NCI-H2107 treated with DMSO at 0.1 percent for 48 hours (cell line): ENCODE results near the gene MED12L.
"Not testable (repeated sequence)": the region's sequence is repeated elsewhere in the genome, so short reads cannot be mapped to it uniquely, and the experiment has no call there.

Source experiments
- DNase-seq: peaks from one replicate; lab custom pipeline; 2025; ENCODE audit not compliant: unreplicated experiment; lab: John Stamatoyannopoulos, UW

The MED12L gene, protein sequence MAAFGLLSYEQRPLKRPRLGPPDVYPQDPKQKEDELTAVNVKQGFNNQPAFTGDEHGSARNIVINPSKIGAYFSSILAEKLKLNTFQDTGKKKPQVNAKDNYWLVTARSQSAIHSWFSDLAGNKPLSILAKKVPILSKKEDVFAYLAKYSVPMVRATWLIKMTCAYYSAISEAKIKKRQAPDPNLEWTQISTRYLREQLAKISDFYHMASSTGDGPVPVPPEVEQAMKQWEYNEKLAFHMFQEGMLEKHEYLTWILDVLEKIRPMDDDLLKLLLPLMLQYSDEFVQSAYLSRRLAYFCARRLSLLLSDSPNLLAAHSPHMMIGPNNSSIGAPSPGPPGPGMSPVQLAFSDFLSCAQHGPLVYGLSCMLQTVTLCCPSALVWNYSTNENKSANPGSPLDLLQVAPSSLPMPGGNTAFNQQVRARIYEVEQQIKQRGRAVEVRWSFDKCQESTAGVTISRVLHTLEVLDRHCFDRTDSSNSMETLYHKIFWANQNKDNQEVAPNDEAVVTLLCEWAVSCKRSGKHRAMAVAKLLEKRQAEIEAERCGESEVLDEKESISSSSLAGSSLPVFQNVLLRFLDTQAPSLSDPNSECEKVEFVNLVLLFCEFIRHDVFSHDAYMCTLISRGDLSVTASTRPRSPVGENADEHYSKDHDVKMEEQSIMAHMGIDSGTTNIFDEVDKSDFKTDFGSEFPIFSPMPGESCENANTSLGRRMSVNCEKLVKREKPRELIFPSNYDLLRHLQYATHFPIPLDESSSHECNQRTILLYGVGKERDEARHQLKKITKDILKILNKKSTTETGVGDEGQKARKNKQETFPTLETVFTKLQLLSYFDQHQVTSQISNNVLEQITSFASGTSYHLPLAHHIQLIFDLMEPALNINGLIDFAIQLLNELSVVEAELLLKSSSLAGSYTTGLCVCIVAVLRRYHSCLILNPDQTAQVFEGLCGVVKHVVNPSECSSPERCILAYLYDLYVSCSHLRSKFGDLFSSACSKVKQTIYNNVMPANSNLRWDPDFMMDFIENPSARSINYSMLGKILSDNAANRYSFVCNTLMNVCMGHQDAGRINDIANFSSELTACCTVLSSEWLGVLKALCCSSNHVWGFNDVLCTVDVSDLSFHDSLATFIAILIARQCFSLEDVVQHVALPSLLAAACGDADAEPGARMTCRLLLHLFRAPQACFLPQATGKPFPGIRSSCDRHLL (N-terminal part only)

DNA sequence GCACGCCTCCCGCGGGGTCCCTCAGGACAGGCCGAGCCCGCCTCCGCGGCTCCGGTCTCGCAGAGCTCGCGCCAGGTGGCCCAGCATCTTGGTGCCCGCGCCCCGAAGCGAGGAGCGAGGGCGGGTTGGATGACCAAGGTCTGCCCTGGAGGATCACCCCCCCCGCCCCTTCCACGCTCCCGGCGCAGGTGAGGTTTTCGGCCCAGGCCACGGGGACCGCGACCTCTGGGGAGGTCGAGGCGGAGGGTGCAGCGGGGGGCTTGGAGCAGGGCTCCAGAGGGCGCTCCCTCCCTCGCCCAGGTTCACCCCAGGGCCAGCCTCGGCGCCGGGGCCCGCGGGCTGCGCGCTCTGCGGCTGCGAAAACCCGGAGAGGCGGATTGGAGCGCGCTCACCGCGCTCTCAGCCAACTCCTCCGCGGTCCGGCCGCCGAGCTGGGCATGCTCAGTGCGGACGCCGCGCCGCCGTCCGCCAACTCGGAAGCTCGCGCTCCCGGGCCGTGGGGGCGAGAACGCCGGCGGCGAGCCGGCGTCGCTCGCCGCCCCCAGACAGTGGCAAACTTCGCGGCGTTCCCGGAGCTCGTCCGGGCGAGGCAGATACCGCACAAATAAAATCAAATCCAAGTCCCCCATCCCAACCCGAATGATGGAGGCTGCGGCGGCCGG, at the start of gene MED12L:
Gene MED12L (plus strand): TSS at position 438 of the 662 bp plus-strand sequence. CDS start 1,263 bp downstream, outside the sequence.
- peak; percentile 47 for DNase-seq

DNA sequence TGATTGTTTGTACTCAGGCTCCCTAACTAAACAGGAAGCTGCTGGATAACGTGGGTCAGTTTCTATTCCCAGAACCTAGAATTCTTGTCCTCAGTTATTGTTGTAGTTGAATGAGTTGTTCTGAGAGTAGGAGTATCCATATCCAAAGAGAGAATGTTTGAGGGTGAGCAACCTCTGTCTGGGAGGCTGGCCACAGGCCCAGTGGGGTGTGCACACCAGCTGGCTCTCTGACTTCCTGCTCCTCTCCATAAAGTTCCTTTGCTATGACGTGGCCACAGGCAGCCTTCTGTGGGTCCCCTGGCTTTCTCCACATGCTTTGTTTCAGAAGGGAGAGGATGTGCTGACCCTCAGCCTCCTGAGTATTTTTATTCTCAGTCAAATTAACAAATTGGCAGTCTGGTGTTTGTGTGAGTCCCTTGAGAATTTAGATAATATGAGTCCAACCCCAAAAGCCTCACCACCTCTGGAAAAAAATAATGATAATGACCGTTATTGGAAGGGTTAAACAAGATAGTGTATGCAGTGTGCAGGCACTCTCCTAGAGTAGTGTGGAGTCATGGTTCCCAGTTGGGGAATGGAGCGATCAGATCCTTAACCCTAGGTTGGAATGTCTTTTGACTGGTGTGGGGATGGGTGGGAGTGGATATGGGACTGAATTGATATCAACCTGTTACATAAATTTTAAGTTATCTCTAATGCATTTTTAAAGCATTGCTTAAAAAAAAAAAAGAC, 47.6 kb upstream of the MED12L start:
- DNase-seq, result no peak

DNA sequence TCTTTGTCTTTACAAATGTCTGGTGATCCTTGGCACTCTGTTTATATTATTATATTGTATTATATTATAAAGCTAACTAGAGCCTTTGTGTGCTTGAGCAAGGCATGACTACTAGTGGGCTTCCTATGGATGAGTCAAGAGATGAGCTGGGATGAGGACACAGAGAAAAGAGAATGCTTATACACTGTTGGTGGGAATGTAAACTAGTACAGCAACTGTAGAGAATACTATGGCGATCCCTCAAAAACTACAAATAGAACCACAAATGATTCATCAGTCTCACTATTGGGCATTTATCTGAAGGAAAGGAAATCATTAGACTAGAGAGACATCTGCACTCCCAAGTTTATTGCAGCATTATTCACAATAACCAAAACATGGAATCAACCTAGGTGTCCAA, 40.8 kb upstream of the MED12L start:
- DNase-seq, result no peak

DNA sequence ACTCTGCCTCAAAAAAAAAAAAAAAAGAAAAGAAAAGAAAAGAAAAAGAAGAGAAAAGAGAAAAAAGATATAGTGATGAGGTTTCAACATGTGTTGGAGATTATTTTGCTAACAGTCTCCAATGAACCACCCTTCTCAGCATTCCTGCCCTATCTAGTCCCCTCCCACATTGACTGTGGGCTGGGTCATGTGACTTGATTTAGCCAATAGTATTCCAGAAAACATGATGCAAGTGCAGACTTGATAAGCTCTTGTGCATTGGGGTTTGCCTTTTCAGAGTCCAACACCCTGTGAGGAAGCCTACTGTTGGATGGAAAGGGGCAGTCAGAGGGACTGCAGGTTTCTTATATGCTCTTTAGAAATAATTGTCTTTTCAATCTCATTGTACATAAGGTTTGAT, 37.8 kb upstream of the MED12L start:
- DNase-seq, result no peak

DNA sequence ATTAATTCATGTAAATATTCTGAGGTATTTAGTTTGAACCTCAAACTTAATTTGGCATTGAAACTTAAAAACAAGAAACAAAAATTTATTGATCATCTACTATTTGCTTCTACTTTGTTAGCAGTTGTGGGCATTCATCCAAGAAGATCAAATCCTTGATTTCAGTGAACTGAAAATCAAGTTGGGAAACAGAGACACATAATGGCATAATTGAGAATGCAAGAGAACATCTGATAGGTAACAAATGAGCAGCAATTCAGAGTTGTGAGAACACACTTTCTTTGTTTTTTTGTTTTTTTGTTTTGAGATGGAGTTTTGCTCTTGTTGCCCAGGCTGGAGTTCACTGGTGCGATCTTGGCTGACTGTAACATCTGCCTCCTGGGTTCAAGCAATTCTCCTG, 33.9 kb upstream of the MED12L start:
- no peak for DNase-seq

DNA sequence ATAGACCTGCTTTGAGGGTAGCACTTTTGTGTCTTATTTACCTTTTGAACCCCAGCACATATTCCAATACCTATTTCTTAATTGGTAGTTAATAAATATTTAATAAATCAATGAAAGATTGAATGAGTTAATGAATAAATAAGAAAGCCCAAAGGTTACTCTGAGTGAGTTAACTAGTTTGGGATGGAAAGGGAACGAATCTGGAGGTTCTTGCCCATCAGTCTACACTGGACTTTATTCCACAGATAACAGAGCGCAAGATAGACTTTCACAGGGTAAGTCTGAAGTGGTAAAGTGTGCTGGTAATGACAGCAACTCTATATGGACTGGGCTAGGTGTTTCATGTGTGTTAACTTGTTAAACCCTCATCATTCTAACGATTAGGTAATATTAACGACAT, 33.1 kb upstream of the MED12L start:
- DNase-seq, result no peak

DNA sequence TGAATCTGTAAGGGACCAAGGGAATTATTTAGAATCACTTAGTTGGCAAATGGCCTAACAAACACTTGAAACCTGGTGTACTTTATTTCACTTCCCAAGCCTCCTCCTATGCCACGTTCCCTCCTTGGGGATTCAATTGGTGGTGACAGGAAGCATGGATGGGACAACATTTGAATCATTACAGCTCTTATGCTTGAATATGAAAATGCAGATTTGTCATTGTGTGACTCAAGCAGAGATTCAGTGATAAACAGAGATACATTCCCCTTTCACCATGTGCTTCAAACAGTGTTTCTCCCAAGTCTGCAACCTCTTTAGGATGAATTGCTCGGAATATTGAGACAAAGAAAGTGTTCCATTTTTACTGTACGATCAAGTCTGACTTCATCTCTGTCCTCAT, 32.7 kb upstream of the MED12L start:
- no peak for DNase-seq

DNA sequence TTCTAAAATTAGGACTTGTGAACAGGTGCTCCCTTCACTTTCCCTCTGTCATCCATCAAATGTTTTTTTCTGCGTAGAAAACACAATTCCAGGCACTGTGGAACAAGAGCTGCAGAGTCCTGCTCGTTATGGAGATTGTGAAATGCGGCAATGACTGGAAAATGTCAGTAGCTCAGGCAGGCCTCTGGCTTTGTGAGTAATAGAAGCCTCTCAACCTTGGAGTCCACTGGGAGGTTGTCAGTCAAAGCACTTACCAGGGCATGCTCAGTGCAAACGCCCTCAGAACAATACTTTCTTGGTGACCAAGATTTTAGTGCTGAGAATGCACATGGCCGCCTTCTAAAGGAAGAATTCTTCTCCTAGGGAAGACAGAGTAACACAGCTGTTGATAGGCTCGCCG, 26.7 kb upstream of the MED12L start:
- no peak for DNase-seq

DNA sequence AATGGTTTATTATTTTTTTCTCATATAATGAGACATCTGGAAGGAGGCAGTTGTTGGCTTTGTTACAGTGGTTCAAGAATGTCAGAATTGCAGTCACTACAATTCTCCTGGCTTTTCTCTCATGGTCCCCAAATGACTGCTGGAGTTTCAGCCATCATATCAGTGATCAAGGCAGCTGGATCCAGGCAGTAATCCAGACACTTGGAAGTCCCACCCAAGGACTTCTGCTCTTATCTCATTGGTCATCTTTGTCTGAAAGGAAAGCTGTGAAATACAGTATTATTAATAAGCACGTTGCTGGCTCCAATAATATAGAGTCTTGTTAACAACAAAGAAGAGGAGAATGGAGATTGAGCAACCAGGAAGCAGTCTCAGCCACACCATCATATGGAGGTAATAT, 22.9 kb upstream of the MED12L start:
- DNase-seq, result no peak

DNA sequence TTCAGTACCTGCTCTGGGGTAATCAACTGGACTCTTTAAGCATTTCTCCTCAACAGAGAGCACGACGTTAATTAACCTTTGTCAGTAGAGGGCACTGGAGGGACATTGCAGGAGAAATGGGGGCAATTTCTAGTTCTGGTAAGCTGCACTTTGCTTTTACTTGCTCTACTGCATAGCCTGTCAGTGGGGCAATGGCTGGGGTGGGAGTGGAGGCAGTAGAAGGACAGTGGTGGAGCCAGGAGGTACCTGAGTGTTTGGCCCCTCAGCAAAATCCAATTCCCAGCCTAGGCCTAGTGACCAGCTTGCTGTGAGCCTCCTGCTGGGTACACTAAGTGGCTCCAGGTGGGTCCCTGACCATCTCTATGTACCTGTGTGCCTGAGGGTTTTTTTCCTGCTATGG, 18.3 kb upstream of the MED12L start:
- peak; percentile 27 for DNase-seq

DNA sequence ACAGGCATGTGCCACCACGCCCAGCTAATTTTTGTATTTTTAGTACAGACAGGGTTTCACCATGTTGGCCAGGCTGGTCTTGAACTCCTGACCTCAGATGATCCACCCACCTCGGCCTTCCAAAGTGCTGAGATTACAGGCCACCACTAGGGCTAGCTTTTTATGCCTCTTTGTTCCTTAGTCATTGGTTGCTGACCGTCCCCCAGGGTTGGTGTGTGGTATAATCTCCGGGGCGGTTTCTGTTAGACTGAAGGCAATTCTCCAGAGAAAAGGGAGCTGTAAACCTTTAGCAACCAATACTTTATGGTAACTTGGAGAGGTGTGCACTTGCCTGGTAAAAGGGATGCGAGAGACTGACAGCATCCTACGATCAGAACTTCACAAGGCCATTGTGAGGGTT, 12.6 kb upstream of the MED12L start:
- not testable (repeated sequence) for DNase-seq

DNA sequence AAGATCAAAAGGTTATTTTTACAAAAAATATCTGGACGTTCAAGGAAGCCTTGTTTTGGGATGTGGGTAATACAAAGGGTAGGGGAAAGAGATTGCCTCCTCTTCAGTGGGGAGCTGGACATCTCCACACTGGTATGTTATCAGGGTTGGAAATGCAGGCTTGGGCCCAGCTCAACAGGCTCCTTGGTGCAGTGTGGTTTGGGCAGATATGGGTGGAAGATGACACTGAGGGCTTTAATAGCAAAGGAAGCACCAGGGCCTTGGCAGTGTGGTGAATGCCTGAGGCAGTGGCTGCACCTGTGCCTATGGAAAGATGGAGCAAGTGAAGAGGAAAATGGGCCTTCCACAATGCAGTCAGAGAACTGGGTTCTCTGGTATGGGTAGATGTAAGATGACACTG, 11.2 kb upstream of the MED12L start:
- no peak for DNase-seq

DNA sequence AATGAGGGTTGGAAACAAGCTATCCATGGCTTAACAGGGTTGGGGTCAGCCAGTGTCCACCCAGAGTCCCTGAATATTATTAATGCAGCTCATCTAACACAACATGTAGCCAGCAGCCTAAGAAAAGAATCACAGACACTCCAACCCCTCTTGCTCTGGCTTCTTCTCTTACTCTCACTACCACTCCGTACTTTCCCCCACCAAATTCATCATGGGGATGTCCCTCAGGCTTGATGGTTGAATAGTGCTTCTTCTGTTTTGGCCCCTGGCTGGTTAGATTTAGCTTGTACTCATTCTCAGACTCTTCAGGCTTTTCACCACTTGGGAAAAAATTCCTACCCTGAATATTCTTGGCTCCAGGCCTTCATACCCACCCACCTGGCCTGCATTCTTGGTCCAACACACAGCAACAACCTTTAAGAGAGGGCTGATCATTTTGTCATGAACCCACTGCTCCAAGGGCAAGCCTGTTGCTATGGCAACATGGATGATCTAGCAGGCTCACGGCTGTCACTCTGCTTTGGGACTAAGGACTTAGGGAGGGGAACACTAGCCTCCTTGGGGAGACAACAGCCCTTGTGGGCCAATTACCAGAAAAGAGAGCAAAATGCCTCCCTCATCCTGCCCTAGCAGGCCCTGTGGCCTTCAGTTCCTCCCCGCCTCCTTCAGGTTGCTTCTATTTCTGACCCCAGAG, 9.4 kb upstream of the MED12L start:
- no peak for DNase-seq

DNA sequence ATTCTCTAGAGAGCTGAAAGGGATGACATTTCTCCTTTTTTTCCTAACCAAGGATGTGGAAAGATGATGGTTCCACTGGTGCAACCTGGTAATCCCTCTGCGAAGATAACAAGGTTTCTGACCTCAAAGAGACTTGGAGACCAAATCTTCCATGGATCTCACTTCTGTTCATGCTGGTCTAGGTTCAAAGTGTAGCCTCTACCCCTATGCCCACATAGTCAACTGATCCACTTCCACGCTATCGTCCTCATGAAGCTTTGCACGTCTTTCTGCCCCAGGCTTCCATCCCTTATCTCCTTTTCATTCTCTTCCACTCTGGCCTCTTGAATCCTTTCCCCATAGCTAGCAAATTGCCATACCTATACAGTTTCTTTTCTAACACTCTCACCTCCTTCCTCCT, 8.8 kb upstream of the MED12L start:
- no peak for DNase-seq

DNA sequence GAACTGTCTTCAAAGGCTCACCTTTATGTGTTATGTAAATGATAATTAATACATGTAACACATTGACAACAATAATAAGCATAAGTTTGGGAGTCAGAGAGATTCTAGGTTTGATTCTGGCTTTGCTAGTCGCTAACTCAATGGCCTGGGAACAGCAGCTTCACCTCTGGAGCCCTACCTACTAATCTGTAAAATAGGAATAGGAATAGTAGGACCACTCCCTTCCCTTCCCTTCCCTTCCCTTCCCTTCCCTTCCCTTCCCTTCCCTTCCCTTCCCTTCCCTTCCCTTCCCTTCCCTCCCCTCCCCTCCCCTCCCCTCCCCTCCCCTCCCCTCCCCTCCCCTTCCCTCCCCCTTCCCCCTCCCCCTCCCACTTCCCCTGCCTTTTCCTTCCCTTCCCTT, 4.4 kb upstream of the MED12L start:
- DNase-seq, result not testable (repeated sequence)

DNA sequence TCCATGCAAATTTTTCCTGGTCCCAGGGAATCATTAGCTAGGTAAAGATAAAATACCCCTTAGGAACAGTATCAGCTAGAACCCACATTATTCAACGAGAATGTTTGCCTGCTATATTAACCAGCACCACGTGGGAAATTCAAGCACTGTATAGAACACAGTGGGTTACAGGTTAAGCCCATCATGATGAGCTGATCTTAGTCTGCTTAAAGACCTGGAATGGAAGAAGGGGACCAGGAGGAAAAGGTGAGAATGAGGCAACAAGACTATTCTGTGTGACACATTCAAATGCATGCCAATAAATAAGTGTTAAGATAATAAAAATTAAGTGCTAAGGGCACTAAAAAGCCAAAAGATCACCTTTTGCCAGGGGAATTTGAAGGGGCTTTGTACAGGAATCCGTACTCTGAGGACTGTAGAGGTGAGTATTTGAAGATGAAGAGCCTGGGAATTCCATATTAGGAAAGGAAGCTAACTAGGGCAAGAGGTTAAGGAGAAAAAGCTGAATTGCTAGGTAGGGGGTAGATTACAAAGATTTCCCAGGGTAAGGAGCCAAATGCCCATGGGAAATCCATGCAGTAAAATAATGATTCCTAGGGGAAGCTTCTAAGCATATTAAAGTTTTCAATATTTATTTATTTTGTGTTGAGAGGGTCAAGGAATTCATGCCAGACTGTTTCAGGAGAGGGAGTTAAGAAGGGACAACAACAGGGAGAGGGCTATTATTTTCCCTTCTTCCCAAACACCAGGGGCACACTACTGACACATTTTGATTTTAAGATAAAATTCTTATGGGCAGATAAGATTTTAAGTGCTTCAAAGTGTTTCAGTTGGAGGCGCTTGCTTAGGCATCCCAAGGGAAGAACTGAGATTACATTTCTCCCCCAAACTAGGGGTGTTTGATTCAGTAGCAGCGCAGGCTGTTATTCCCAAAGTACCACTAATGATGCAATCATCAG, 2.3 kb upstream of the MED12L start:
- no peak for DNase-seq

DNA sequence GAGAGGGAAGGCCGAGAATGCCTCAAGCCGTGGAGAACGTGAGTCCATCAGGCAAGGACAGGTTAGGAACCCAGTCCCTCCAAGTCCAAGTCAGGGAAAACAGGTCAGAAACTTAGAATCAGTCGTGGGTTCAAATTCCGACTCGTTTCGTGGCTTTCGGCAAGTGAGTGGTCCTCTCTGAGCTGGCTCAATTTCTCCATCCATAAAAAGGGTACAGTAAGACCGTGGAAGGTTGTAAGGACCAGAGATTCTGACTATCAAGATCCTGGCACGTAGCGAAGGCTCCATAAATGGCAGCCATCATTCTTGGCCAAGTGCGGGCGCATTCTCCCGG, 604 bp upstream of the MED12L start:
- no peak for DNase-seq

DNA sequence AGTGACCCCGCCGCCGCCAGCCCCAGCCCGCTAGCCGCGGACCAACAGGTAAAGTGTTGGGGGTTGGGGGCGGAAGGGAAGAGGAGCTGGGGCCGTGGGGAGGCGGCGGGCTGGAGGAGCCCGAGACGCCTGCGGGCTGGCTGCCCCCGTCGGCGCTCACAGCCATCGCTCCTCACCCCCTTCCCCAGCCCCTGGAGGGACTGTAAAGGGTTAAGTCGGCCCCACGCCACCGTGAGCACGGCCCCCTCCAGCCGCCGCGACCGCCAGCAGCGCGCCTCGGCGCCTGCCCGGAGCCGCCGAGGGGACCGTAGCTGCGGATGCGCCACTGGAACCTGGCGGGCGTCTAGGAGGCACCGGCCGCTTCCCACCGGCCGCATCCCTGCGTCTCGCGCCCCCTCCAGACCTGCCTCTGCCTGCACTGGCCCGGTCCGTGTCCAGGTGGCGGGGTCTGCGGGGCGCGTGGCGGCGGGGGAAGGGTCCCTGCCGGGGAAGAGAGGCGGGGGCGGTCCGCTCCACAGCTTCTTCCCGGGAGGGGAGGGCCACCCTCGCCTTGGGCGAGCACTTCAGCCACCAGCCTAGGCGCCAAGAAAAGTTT, 522 bp downstream of the MED12L start:
- no peak for DNase-seq
